GM19099 (cell line): ENCODE data around the gene SLIT1.
A peak's percentile ranks its signal among the peaks of the same experiment; 100 is the strongest.

Experiments
- POLR2A ChIP-seq: IDR thresholded peaks from 3 replicates; pipeline ENCODE4 v1.6.1; 2011; ENCODE audit warnings: low read depth; ENCODE audit not compliant: insufficient read length; ENCODE audit errors: extremely low read depth

SLIT1 gene

DNA sequence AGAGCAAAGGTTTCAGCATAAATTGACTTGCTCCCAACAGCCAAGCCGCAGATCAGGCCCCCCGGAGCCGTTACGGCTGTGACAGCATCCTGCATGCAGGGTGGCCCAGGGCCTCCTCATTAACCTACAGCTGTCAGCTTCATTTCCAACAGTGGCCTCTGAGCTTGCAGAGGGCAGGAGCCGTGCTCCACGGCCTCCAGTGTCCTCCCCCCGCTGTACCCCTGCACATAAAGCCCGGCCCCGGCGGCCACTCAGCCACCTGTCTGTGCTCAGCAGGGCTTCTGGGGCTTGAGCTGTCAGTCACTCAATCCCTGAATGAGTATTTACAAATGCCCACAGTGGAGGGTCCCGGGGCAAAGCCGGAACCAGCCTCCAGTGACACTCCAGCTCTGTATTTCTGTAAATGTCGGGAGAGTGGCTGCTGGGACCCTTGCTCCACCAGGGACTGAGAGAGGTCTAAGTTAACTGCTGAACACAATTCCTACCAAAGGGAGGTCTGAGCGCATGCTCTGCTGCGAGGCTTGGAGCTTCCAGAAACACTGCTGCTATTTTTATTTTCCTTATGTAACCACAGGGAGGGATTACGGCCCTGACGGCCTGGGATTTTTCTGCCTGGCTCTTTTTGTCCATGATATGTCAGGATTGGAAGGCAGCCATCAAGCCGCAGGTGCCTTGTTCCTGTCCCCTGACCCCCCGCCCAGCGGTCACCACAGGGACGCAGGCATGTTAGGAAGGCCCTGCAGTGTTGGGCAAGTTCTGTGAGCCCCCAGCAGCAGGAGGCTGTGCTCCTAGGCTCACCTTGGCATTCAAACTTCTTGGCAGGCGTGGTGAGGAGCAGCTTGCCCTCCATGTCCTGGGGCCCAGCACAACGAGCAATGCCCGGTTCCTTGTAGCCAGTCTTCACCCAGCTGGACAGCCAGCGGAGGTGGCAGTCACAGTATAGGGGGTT is 165.0 kb downstream of the SLIT1 start:
- no peak for TF ChIP-seq POLR2A

DNA sequence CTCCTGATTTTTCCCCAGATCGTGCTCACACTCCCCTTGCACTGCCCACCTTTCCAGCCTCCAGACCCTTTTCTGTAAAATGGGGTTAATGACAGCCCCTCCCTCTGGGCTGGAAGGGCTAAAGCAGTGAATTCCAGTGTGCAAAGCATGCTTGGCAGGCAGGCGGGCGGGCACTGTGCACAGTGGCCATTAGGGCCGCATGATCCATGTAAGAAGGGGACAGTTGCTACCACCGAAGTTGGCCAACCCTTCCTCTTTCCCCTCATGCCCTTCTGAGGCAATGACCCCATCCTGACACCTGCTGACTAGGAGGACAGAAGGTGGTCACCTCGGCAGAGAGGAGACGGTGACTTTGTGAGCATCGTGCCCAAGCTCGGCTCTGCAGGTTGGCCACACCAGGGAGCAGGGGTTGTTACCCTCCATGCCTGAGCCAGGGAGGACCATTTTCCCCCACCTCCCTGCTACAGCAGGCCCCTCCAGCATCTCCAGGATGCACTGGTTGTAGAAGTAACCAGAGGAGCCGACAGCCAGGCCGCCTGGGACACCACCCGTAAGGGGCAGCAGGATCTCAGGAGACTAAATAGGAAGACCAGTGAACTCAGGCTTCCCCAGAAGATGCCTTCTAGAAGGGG is 166.4 kb downstream of the SLIT1 start:
- no peak for TF ChIP-seq POLR2A

DNA sequence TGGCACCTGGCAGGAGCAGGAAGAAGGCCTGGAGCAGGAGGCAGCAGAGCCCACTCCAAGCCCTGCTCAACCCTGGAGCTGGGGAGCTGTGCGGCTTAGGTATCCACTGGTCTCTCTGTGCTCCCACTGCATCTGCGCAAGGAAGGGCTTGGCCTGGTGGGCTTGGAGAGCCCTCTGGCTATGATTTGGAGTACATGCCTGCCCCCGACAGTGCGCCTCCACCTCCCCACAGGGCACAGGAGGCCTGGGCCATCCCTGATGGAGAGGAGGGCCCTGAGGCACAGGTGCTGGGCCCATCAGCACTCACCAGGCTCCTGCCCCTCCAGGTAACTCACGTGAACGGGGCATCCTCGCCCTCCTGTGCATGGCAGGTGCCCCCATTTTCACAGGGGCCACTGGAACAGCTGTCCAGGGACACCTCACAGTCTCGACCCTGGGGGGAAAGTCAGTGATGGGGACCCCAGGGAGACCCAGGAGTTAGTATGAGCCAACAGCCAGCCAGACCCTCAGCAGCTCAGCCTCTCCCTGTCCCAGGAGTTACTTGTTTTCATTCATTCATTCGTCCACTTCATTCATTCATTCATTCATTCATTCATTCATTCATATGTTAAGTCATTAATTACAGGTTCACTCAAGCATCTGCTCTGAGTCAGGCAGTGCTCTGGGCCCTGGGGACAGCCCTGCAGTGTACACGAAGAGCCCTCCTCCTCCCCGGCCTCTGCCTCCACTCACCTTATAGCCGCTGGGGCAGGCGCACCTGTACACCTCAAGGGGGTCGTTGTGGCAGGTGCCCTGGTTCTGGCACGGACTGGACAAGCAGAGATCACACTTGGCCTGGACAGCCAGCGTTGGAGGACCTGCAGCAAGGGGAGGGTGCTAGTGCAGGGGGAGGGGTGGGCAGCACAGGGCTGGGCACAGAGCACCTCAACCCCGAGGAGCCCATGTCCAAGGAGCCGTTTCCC is 167.2 kb downstream of the SLIT1 start:
- no peak for TF ChIP-seq POLR2A

DNA sequence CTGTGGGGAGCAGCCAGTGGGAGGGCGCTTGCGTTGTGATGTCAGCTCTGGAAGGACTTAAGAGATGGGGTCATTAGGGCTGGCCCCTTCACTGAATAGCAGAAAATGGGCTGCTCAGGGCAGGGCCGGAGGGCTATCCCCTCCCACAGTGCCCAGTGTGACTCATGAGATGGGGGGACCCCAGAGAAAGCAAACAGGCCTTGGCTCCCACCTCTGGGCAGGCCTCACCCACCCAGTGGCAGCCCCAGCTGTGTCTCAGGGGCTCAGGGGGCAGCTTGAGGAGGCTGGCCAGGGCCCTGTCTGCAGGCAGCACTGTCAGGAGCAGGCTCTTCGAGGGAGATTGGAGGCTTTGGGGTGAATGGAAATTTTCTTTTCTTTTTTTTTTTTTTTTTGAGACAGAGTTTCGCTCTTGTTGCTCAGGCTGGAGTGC is 168.3 kb downstream of the SLIT1 start:
- TF ChIP-seq POLR2A, result no peak

DNA sequence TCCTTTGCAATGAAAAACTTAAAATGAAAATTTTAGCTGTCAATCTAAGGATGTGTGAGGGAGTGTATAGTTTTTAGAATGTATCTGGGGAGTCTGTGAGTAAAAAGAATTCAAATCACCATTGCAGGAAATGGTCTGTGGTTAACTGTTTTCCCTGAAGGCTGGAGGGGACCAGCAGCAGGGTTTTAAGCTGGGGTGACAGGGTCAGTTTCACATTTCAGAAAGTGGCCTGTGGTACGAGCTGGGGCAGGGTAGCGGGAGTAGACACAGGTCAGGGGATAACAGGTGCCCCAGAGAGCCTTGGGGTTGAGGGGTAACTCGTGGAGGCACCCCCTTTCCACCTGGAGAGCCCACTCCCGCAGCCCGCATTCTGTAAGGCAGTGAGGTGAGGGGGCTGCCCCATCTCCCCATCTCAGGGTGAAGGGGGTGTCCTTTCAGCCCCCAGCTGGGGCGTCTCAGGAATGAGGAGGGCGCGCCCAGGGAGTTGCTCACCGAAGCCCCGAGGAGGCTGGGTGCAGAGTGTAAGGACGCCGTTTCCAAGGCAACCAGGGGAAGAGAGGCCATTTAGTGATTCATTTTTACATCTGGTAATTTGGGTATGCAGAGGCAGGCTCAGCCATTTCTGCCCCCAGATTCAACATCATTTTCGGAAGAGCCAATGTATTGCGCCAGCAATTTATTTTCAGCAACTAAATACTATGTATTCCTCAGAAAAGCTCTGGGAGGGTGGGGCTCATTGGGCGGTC is 168.9 kb downstream of the SLIT1 start:
- peak; percentile 35 for TF ChIP-seq POLR2A

DNA sequence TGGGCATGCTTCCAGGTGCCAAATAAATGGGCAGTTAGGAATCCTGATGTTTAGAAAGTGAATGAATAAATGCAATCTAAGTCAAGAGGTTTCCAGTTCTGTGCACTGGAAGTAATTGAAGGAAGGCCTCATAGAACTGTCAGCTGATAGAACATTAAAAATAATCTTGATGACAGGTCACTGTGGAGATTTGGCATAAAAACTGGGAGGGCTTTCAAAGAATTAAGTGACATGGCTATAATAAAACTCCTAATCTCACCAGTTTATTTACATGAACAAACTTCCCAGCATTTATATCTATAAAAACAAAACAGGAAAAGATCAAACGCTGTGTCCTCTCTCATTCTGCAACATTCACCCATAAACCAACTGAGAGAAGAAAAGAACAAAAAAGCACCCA is 170.5 kb downstream of the SLIT1 start:
- no peak for TF ChIP-seq POLR2A

DNA sequence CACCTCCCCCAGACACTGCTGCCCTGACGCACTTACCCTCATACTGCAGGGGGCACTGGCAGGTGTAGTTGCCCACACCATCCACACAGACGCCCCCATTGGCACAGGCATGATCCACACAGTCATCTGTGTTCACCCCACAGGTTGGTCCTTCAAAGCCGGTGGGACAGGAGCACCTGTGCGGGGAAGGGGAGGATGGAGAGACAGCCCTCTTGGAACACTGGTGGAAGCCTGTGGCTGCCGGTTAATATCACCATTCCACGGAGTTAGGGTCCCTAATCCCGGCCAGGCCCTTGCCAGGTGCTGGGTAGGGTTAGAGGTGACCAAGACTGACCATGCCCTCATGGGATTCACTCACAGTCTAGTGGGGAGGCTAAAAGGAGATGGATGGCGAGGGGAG is 171.8 kb downstream of the SLIT1 start:
- no peak for TF ChIP-seq POLR2A

DNA sequence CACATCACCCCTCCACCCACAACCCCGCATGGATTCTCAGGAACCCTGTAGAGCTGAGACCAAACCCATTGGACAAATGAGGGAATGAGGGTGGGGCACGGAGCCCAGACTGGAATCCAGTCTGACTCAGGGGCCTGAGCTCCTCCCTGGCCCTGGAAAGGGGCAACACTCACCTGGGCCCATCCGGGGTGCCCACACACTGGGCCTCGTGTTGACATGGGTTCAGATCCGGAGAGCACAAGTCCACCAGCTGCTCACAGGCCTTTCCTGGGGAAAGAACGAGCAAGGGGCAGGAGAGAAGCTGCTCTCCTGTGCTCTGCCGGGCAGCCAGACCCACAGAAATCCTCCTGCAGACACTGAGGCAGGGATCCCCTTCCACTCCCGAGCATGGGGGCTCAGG is 172.2 kb downstream of the SLIT1 start:
- TF ChIP-seq POLR2A, result no peak

DNA sequence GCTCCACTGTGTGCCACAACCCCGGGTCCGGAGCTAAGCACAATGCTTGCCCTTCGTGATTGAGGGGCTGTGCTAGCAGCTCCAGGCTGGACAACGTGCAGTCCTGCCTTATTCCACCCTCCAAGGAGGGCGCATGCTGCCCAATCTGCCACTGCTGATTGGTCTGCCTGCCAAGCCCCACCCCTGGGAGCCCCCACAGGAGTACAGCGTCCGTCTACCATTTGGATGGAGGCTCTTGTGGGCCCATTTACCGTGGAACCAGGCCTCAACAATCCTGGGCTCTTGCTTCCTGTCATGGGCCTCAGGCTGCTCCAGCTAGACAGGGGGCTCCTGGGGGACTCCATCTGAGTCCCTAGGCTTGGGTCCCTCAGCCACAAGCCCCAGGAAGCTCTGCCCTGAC is 173.3 kb downstream of the SLIT1 start:
- TF ChIP-seq POLR2A, result no peak

DNA sequence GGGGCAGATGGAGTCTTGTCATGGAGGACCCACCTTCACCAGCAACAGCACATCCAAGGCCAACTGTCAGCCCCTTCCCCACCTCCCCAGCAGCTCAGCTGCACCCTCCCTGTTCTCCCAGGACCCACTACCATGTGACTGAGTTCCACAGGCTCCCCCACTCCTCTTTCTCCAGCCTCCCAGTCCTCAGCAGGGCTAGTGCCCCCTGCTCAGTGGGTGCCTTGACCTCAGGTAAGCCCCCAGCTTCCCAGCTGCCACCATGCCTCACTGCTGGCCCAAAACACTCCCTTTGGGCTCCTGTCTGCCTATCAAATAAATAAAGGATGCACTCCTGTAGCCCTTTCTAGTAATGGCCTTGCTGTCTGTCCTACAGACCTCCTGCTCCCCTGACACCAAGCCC is 174.4 kb downstream of the SLIT1 start:
- no peak for TF ChIP-seq POLR2A

DNA sequence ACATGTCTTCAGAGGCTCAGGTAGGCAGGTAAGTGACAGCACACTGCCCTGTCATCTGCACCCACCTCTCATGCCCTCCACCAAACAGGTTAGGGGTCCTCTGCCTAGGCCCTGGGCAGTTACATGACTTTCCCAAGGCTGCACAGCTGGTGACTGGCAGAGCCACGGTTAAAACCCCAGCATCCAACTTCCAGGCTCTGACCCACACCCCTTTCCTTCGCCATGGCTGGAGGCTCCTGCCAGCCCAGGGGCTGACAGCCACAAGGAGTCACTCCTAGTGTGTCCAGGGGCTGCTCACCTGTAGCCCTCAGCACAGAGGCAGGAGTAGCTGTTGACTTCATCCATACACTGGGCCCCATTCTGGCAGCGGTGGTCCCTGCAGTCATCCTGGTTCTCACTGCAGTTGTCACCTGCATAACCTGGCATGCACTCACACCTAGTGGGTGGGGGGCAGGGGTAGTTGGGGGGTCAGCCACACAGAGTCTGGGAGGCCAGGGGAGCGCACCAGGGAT is 175.0 kb downstream of the SLIT1 start:
- TF ChIP-seq POLR2A, result no peak

DNA sequence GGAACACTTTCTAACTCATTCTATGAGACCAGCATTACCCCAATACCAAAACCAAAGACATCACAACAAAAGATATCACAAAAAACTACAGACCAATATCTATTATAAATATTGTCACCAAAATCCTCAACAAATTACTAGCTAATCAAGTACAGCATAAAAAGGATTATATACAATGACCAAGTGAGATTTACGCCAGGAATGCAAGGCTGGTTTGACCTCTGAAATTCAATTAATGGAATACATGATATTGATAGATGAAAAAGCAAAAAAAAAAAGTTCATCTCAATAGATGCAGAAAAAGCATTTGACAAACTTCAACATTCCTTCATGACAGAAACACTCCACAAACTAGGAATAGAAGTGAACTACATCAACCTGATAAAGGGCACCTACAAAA is 178.3 kb downstream of the SLIT1 start:
- no peak for TF ChIP-seq POLR2A

DNA sequence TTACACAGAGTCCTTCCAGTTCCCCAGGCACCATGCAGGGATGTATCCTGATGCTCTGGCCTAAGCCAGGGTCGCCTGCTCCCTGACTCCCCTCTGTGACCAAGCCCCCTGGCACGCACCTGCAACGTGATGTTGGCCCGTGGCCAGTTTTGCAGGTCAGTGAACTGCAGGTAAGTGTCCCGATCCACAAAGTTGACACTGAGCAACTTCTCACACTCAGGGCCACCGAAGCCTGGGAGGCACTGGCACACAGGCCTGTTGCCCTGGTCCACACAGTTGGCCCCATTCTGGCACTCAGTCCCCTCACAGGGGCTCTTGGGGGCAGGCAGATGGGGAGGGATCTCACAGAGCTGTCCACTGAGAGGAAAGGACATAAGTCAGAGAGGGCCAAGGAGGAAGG is 179.4 kb downstream of the SLIT1 start:
- TF ChIP-seq POLR2A, result no peak

DNA sequence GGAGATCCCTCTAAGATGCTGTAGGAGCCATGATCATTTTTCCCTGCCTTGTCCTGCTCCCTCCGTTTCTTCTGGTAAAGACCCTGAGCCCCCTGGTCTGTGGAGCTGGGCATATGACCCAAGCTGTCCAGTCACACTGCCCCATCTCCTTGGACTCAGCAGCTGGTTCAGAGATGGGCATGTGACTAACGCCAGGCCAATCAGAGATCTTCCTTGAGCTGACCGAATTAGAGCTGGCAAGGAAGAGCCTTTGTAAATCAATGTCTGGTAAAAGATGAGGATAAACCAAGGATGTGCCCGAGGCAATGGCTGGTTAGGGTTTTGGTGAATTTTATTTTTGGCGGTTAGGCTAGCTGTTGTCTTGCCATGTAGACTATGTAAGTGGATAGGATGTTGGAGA is 180.4 kb downstream of the SLIT1 start:
- no peak for TF ChIP-seq POLR2A

DNA sequence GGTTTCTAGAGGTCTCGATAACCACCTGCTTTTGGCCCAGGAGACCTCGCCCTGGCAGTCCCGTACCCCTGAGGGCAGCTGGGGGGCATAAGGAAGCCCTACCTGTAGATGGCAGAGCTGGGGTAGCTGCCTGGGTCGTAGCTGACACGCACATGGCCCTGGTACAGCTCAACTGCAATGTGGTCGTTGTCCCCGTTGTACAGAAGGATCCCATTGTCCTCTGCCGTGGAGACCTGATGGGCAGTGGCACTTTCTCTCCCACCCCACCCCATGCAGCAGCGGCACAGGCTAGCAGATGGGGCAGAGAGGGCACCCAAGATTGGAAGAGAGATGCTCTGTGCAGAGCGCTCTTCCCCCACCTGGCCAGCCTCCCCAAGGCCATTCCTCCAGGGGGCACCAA is 181.2 kb downstream of the SLIT1 start:
- no peak for TF ChIP-seq POLR2A

DNA sequence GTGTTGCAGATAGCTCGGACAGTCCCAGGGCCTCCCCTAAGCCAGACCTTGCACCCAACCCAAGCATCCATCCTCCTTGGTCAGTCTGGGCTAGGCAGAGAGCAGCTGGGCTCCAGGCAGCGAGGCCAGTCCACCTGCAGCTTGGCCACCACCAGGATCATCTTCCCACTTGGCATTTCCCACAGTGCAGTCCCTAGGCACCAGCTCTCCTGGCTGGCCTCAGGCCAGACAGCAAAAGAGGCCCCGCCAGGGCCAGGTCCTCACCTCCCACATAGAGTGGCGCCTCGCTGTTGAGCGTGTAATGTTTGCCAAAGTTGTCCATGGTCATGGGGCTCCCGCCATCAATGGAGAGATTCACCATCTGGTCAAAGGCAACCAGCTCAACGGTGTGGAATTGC is 182.0 kb downstream of the SLIT1 start:
- TF ChIP-seq POLR2A, result no peak
